NCI-H2196 treated with DMSO at 0.1 percent for 48 hours (cell line): ENCODE results near the gene MAP4K1.
A peak's percentile ranks its signal among the peaks of the same experiment; 100 is the strongest.

ENCODE experiments used
- DNase-seq: peaks from one replicate; lab custom pipeline; 2025; ENCODE audit not compliant: unreplicated experiment; lab: John Stamatoyannopoulos, UW

The MAP4K1 gene

DNA sequence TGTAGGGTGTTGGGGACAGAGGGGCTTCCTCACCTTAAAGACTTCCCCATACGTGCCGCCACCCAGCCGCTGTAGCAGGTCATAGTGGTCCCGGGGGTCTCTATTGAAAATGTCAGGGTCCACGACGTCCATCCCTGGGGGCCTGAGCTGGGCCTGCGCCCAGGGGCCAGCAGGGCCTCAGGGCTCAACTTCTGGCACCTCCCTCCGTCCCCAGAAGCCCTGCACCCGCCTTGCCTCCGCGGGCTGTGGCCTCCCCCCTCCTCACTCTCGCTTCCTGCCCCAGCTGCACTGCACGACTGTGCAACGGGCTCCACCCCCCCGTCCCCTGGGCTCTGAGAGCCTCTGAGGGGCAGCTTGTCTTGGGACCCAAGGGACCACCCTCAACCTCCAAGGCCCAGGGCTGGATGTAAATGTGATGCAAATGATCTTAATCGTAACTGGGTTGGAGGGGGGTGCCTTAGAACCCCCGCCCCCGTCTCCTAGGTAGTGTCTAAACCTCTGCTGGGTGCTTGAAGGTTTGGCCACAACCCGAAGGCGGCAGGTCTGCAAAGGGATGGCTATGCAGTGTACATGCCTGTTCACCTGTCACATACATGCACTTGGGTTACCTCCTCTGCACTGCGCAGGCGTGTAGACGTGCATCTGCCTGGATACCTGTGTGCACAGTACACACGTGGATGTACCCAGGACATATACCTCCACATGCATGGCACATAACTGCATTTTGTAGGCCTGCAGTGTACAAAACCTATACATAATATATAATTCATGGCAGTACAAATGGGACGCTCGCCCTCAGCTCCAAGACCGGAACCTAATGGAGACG, at the start of gene MAP4K1:
Gene MAP4K1, minus strand, starts transcription at position 190 of the 826 bp plus-strand sequence. Its CDS starts 58 bp downstream, at position 132.
- no peak for DNase-seq

DNA sequence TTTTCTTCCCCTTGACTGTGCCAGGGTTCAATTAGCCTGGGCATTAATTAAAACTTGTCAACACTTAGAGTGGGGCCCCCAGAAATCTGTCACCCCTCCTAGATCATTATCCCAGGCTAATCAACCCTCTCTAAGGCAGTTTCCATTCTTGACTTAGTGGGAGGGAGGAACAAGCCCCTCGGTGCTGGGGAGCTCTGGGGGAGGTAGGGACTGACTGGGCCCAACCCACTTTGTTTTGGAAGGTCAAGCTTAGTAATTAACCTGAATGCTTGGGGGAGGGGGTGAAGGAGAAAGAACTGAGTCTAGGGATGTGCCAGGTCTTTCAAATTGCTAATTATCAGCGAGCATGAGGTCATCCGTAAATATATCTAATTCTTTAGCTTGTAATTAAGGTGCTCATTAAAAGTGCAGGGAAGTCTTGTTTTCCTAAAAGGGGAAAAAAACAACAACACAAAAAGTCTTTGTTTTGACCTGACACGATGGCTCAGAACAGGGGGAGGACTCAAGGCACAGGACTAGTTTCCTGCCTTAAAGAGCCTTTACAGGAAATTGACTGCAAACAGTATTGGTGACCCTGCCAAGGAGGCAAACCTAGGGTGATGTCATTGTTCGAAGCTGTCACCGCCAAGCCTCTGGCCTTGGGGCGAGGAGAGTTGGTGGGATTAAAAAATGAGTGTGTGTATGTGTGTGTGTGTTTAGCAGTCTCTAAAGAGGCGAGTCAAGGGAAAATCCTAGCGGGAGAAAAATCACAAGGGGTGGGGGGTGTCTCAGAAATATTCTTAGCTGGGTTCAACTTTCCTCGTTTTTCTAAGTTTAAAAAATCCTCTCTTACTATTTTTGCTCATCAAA, 49.1 kb upstream of the MAP4K1 start:
- no peak for DNase-seq

DNA sequence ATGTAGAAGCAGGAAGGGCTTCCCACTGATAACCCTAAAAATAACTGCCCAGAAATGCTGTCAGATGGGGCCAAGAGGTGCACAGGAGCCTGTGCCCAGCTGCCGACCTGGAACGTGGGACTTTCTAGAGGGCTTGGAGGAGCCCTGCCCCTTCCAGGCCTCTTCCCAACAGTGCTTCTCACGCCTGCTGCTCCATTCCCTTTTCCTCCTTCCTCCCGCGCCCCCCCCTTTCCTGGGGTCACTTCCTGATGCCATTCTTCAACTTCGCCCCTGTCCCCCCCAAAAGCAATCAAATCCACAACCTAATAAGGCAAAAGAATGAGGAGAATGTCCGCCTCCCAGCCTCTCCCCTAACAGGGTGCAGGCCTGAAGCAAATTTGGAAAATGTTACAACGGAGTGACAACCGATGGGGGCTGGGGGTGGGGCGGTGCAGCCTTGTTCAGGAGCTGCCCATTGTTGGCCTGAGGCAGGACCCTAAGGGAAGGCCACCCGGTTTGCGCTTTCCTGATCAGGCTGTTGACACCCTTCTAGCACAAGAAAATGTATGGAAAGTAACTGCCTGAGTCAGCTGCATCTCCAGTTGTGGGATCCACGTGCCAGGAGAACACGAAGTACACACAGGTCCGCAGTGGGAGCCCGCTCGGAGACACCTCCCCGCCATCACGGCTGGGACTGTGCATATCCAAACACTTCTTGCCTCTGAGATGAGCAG, 48.4 kb upstream of the MAP4K1 start:
- no peak for DNase-seq

DNA sequence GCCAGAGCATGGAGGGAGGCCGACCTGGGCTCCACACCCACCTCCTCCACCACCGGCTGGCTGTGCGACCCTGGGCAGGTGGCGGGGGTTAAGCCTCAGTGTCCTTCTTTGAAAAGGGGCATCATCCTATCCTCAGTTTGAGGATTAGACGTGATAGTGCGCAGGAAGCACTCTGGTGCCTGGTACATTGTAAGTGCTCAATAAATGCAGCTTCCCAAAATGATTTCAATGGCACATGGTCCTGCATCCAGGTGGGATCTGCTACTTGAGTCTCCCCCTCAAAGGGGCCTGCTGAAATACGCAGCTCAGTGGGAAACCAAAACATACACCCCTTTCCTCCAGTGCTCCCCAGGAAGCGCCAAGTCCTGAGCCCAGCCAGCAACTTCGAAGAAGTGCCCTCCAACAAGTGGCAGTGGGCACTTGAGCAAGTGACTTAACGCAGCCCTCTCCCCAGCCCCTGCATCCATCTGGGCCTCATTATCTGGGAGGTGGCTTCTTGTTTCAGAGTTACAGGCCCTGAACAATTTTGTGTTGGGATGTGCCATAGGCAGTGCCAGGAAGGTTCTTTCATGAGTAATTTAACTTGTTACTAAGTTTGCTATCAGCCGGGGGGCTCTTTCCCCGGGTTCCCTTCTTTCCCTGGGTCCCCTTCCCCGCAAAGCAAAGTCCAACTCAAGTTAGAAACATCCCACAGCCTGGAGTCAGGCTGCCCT, 47.6 kb upstream of the MAP4K1 start:
- no peak for DNase-seq

DNA sequence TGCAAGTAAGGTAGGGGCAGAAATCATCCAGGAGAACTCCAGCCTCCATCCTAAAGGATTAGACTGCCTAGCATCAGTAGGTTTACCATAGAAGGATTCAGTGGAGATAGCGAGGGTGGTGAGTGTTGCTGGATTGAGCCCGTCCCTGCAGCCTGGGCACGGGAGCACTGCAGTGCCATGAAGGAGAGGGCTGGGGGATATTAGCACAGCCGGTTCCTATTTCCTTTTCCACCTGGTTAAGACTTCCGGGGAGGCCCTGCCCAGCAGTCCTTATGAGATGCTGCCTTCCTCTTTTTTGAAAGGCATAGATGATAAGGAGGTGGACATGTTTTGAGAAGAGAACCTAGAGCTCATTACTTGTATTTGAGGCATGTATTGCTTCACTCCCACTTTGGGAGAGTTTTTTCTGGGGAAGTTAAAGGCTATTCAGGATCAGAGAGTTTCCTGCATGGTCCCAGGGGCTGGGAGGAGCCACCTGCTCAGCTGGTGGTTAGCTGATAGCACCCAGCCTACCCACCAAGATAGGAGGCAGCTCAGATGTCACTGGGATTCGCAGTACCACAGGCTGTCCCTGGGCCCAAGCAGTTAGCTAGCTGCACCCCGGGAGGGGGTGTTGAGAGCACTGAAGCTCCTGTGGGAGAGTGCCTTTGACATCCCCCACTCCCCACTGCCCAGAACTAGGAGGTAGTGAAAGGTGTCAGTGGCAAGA, 46.9 kb upstream of the MAP4K1 start:
- no peak for DNase-seq

DNA sequence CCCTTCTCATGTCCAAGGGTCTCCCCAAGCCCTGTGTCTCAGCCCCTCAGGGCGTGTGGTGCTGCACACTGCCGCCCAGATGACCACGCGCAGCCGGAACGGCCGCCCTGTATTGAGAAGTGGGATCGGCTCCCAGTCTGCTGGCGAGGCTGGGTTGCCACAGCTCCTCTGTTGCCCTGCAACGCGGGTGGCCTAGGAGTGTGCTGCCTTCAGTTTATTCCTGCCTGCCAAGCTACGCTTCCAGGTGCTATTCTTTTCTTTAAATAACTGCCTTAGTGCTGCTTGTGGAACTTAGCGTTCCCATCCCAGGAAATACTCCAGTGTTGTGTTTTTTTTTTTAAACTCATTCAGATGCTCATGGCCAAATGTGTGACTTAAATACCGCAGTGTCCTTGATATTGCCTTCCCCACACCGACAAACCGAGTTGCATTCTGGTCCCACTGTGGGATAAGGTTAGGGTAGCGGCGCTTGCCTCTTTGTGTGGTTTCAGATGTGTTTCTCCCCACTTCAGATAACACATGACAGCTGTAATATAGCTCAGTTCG, 46.3 kb upstream of the MAP4K1 start:
- no peak for DNase-seq

DNA sequence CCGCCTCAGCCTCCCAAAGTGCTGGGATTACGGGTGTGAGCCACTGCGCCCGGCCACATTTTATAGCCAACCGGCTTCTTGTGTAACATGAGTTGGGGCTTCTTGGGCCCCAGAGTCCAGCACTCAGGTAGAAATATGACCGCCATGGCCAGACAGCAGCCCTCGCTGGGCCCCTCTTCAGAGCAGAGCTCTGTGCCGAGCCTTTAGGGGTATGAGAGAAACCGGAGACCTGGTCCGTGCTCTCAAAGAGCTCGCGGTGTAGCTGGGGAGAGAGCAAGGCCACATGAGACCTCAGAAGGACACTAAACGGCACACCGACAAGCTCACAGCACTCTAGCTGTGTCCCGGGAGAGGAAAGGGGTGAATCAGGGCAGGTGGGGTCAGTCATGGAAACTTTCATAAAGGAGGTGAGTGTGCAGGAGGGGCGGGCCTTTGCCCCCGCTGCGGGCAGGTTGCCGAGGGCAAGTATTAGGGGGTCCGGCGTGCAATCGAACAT, 45.5 kb upstream of the MAP4K1 start:
- no peak for DNase-seq

DNA sequence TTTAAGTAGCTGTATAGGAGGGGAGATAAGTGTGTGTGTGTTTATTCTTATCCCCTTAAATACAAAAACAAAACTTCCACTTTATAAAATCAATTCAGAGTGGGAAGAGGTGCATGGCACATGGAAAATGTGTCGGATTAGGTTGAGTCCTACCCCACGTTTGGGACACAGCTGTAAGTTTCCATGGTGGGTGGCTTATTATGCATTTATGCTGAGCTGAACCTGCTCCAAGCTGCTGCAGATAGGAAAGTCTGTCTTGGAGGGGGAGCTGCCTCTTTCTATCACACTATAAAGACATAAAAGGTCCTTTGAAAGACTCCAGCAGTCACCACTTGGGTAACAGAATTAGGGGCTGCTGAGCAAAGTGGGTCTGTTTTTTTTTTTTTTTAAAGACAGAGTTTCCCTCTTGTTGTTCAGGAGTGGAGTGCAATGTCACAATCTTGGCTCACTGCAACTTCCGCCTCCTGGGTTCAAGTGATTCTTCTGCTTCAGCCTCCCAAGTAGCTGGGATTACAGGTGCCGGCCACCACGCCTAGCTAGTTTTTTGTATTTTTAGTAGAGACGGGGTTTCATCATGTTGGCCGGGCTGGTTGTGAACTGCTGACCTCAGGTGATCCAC, 44.9 kb upstream of the MAP4K1 start:
- DNase-seq: no peak

DNA sequence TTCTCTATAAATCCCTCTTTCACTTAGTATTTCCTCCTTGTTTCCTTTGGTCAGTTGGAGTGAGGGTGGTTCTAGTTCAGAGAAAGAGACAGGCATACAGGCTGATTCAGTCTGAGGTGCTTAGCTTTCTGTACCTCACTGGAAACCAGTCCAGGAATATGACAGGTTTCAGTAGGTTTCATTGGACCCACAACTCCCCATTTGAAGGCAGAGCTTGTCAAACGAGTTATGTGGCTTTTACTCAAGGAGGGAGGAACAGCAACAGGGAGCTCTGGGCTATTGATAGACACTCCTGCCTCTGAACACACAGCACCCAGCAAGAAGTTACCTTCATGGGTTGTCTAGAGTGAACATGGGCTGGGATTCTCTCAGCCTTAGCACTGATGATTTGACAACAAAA, 44.2 kb upstream of the MAP4K1 start:
- no peak for DNase-seq

DNA sequence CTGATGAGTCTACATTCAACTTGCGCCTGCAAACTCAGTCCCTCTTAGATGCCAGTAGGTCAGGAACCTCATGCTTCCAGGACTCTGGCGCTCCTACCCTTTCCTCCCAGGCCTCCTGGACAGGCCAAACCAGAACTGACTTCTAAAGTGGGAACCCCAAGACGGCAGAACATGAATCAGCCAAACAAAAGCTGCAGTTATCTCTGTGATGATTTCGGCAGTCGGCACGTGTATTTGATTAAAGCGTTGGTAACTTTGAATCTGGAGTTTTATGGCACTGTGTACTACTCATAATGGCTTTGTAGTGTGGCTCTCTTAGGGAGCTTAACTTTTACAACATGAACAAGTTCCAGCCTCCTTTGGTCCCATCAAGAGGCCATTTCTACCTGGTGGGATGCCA, 43.4 kb upstream of the MAP4K1 start:
- DNase-seq: no peak

DNA sequence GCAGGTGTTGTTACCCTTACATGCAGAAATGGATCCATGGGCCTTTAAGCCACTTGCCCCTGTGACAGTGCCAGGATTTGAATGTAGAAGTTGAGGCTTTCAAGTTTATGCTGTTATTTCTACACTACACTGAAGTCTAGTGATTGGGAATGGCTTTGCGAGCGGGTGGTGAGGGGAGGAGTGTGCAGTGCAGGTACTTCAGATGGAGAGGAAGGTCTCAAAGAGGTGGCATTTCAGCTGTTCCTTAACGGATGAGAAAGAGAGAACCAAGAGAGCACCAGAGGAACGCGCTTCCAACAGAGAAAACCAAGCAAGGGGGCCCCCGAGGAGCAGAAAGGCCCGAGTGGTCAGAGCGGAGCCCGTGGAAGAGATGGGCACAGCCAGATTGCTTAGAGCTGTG, 43.0 kb upstream of the MAP4K1 start:
- DNase-seq: no peak

DNA sequence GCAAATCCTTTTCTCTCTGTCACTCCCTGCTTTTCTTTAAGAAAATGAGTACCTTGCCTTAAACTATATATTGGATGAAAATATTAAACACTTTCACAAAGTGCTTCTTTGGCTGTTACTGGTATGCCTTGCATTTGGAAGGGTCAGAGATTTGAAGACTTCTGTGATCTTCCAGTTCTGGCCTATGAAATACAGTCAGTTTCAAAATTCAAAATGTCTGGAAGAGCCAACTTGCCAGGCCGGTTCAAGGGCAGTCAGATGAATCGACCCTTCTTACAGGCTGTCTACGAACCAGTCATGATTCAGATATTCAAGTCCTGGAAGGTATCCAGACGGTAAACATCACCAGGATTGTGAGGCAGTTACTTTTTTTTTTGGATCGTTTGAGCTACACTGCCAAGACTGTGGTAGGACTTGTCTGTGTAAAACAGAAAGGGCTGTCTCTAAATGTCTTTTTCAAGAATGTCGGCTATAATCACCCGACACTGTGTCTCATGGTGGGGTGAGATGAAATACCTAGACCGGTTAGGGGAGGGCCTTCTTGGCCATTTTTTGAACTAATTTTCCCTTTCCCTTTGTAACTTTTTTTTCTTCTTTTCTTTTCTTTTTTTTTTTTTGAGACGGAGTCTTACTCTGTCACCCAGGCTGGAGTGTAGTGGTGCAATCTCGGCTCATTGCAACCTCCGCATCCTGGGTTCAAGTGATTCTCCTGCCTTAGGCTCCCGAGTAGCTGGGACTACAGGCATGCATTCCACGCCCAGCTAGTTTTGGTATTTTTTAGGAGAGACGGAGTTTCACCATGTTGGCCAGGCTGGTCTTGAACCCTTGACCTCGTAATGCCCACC, 40.9 kb upstream of the MAP4K1 start:
- DNase-seq: peak; percentile 87

DNA sequence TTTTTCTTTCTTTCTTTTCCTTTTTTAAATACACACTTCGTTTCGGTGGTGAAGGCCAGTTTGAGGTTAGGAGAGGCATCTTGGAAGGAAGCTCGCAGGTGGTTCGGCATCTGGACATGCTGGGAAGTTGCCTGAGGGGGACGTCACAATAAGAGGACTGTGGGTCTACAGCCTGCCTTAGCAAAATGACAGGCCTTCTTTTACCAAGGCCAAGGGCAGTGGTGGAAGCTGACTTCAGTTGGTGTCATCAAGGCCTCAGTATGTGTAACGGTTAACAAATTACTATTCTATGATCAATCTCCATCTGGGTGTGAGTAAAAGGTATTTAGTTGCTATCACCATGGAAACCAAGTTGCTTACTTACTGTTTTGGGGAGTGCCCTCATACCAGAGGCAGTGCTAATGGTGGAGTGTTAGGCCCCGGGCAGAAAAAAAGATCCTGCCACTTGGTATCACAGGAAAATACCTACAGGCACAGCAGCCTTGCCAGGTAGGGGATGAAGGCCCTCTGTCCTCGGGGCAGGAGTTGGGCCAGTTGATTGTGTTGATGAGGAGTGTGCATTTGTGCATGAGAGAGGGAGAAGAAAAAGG, 40.0 kb upstream of the MAP4K1 start:
- no peak for DNase-seq

DNA sequence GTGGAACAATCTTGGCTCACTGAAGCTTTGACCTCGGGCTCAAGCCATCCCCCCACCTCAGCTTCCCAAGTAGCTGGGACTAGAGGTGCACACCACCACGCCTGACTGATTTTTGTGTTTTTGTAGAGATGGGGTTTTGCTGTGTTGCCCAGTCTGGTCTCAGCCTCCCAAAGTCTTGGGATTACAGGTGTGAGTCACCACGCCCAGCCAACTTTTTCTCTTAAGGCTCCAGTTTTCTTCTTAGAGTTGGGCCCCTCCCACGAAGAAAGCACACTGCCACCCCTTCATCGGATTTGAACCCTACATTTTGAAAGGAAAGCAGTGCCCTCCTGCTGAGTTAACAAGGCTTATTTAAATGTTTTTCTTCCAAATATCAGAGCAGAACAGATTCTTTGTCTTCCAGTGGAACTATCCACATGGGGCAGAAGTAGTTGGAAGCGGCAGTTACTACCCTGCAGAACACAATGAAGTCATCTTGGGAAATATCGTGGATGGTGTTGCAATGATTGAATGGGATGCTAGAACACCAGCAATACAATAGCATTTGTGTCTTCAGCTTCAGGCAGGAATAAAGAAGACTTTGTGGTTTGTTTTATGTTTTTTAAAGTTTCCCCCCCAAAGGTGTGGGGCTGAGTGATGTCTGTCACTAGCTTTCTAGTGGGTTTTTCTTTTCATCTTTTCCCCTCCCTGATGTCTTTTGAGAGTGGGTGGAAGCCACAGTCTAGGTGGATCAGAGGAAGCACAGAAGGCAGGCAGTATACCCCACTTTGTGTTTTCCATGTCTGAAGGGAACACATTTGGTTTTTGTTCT, 38.6 kb upstream of the MAP4K1 start:
- DNase-seq: no peak

DNA sequence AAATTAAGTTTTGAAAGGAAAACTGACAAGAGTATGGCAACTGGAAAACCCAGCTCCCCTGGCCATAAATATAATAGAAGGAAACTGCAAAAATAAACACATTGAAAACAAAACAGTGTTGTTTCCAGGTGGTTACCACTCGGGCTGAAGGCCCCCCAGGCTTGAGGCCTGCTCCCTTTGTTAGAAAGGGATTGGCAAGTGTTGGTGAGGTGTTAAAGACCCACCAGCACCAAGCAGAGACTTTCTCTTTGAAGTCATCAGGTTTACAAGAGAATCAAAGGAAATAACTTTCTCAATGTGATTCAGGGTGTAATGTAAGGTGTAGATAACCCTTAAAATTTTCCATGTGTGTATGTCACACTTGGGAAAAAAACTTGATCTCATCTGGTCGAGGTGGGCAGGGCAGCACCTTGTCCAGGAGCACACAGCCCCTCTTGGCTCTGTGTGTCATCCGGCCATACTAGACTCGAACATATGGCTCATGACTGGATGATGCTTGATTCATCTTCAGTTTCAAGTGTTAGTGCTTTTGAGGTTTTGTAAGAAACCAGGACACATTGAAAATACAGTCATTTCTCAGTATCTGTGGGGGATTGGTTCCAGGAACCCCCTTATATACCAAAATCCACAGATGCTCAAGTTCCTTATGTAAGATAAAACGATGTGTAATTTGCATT, 37.5 kb upstream of the MAP4K1 start:
- DNase-seq: no peak

DNA sequence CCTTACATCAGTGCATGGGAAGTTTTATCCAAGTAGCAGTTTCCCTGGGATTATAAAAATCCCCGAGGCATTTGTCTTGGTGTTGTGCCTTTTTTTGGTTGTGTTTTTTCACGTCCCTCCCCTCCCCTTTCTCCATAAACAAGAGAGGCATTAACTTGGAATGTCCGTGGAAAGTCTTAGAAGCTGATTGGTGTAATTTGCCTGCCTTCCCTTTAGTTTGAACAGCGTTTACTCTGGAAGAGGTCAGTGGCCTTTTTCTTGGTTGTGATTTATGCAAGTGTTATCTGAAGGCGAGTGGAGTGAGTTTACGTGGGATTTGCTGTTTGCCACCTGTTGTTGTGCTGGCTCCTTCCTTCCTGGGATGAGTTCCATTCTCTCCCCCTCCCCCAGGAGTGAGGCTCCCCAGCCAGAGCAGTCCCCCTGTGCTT, 36.9 kb upstream of the MAP4K1 start:
- no peak for DNase-seq
